ENCODE results near the gene GRIK5.

GRIK5 gene, protein sequence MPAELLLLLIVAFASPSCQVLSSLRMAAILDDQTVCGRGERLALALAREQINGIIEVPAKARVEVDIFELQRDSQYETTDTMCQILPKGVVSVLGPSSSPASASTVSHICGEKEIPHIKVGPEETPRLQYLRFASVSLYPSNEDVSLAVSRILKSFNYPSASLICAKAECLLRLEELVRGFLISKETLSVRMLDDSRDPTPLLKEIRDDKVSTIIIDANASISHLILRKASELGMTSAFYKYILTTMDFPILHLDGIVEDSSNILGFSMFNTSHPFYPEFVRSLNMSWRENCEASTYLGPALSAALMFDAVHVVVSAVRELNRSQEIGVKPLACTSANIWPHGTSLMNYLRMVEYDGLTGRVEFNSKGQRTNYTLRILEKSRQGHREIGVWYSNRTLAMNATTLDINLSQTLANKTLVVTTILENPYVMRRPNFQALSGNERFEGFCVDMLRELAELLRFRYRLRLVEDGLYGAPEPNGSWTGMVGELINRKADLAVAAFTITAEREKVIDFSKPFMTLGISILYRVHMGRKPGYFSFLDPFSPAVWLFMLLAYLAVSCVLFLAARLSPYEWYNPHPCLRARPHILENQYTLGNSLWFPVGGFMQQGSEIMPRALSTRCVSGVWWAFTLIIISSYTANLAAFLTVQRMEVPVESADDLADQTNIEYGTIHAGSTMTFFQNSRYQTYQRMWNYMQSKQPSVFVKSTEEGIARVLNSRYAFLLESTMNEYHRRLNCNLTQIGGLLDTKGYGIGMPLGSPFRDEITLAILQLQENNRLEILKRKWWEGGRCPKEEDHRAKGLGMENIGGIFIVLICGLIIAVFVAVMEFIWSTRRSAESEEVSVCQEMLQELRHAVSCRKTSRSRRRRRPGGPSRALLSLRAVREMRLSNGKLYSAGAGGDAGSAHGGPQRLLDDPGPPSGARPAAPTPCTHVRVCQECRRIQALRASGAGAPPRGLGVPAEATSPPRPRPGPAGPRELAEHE

DNA sequence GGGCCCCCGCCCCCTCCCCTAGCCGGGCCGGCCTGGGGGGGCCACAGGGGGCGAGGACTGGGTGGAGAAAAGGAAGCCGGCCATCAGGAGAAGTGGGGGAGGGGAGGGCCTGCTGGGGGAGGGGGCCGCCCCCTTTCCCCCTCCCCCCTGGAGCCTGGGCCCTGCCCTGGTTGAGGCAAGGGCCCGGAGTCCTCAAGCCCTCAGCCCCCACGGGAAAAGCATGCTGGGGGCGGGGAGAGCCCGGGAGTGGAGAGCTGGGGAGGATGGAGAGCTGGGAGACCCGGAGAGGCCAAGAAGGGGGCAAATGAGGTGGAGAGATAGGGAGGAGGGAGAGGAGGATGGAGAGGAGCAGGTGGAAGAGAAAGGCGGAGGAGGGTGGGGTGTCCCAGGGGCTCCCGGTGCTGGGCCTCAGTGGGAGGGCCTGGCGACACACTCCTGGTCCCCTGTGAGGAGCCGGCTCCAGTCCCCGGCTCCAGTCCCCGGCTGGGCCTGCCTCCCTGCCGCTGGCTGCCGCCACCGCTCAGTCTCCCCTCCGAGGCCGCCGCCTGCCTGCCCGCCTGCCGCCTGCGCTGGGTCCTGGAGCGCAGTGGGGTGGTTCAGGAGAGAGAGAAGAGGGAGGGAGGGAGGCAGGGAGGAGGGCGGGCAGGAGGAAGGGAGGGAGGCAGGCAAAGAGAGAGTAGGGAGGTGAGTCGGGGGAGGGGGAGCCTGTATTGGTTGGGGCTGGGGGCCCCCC, at the start of gene GRIK5:
Gene GRIK5, minus strand, starts transcription at position 588 of the 733 bp plus-strand sequence. CDS start 4,436 bp downstream, outside the sequence.
- H3K4me2 ChIP-seq (ENCODE audit: low read length) = no peak within 1 kb of the TSS
- H4K20me1 ChIP-seq (ENCODE audit: control insufficient read depth, insufficient read depth, low read depth, low read length) = no peaks in the 10 kb centered on the region

DNA sequence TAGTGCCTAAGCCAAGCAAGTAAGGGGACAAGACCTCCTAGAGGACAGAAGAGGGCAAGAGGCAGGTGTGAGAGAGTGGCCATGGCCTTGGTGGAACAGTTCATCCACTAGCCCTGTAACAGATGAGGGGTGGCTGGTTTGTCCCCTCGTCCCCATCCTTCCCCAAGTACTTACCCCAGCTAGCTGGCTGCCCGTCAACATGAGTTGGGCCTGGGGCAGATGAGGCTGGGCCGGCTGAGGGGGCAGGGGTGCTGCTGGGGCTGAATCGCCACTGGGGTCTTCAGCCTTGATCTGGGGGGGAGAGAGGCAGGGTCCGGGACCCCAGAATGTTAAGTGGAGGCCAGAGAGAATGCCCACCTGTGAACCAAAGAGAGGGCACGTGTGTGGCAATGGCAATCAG, 47.1 kb upstream of the GRIK5 start:
- peaks cover 100% of the 10 kb centered on the region for H3K4me1 ChIP-seq (ENCODE audit: control insufficient read depth, low read length)

More for the DNA sequence above, at the start of gene GRIK5:
- no peak for TF ChIP-seq EZH2phosphoT487 (IDR thresholded peaks at IDR 0.05; ENCODE audit: borderline replicate concordance, low read length)
- TF ChIP-seq, protein P1, sequence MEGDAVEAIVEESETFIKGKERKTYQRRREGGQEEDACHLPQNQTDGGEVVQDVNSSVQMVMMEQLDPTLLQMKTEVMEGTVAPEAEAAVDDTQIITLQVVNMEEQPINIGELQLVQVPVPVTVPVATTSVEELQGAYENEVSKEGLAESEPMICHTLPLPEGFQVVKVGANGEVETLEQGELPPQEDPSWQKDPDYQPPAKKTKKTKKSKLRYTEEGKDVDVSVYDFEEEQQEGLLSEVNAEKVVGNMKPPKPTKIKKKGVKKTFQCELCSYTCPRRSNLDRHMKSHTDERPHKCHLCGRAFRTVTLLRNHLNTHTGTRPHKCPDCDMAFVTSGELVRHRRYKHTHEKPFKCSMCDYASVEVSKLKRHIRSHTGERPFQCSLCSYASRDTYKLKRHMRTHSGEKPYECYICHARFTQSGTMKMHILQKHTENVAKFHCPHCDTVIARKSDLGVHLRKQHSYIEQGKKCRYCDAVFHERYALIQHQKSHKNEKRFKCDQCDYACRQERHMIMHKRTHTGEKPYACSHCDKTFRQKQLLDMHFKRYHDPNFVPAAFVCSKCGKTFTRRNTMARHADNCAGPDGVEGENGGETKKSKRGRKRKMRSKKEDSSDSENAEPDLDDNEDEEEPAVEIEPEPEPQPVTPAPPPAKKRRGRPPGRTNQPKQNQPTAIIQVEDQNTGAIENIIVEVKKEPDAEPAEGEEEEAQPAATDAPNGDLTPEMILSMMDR (IDR thresholded peaks at IDR 0.05; ENCODE audit: low read depth, low read length, poor library complexity, severe bottlenecking) = no peak
- Histone ChIP-seq H3K9me2 (replicated peaks; ENCODE audit: control insufficient read depth, low read length) (no peaks in the 10 kb centered on the region), H3K4me3 (ENCODE audit: low read length) (no peak within 1 kb of the TSS), H3K27me3 (ENCODE audit: control insufficient read depth, low read length) (peaks cover 29% of the 10 kb centered on the region), H3K36me3 (ENCODE audit: control insufficient read depth, low read length) (no peaks in the 10 kb centered on the region), H3F3A (ENCODE audit: control insufficient read depth, insufficient read depth) (peaks cover 10% of the 10 kb centered on the region), H3K4me1 (ENCODE audit: control insufficient read depth, low read length) (peaks cover 20% of the 10 kb centered on the region), H3K79me2 (ENCODE audit: control insufficient read depth, low read length) (peaks cover under 1% of the 10 kb centered on the region), H3K9me3 (ENCODE audit: control insufficient read depth, insufficient read depth, low read length) (no peaks in the 10 kb centered on the region), H3K27ac (ENCODE audit: low read depth, low read length) (no peak within 1 kb of the TSS)

More for the DNA sequence above, 47.1 kb upstream of the GRIK5 start:
- peaks cover 82% of the 10 kb centered on the region for H3K36me3 ChIP-seq (ENCODE audit: control insufficient read depth, low read length)
- no peaks in the 10 kb centered on the region for H4K20me1 ChIP-seq (ENCODE audit: control insufficient read depth, insufficient read depth, low read depth, low read length)
- H3K79me2 ChIP-seq (ENCODE audit: control insufficient read depth, low read length) = peaks cover 31% of the 10 kb centered on the region
- H3F3A ChIP-seq (ENCODE audit: control insufficient read depth, insufficient read depth) = peaks cover 66% of the 10 kb centered on the region
- peak overlapping the region; percentile 96 for H3K4me2 ChIP-seq (ENCODE audit: low read length)
- H3K9me2 ChIP-seq (replicated peaks; ENCODE audit: control insufficient read depth, low read length) = no peaks in the 10 kb centered on the region
- peak overlapping the region; percentile 74; the same call in 1 of the 2 replicates for H3K4me3 ChIP-seq (ENCODE audit: low read length)
- H3K9me3 ChIP-seq (ENCODE audit: control insufficient read depth, insufficient read depth, low read length) = no peaks in the 10 kb centered on the region
- TF ChIP-seq EZH2phosphoT487 (IDR thresholded peaks at IDR 0.05; ENCODE audit: borderline replicate concordance, low read length) = no peak
- TF ChIP-seq, protein P1 (IDR thresholded peaks at IDR 0.05; ENCODE audit: low read depth, low read length, poor library complexity, severe bottlenecking) = no peak
- no peaks in the 10 kb centered on the region for H3K27me3 ChIP-seq (ENCODE audit: control insufficient read depth, low read length)
- H3K27ac ChIP-seq (ENCODE audit: low read depth, low read length) = peak overlapping the region; percentile 98

All from DOHH2 (cell line).